Adrenal gland (tissue), 5 donors: Measurements from ENCODE around the gene ORC6.

Source experiments
- CTCF ChIP-seq, 6 experiments: fragments of 450-650 bp in 4 of 6; fragments of 200-600 bp in 2 of 6; sonication (generic) in 1 of 6; IDR thresholded peaks; 1 replicate in 5 of 6; 2 replicates in 1 of 6; pipeline versions ENCODE4 v1.5.1 to v1.8.0; 2016 to 2021; ENCODE audit warnings: antibody characterized with exemption in 6 of 6, mild to moderate bottlenecking in 2 of 6, moderate library complexity in 1 of 6
- POLR2A ChIP-seq, 2 donors: fragments of 450-650 bp; IDR thresholded peaks; one replicate each; pipeline ENCODE4 v1.6.1; 2017; ENCODE audit warnings: antibody characterized with exemption in 2 of 2, mild to moderate bottlenecking in 2 of 2, moderate library complexity in 1 of 2
- donor health status: DM: no; HTN: no; CAD: no.

GRCh38 chr16:46690281-46691178, 1.1 kb downstream of the ORC6 start:
- TF ChIP-seq CTCF (IDR thresholded peaks at IDR 0.05) = no peak
- TF ChIP-seq POLR2A (IDR thresholded peaks at IDR 0.05) = no peak
